ENCODE results near the gene CLTRN. TPM values are rescaled to one million over a fixed set of nuclear protein-coding genes. Genes with fewer than 3 reads are reported as not detected.
A peak's percentile ranks its signal among the peaks of the same experiment; 100 is the strongest.
"Not testable (repeated sequence)": the region's sequence is repeated elsewhere in the genome, so short reads cannot be mapped to it uniquely, and the experiment has no call there.

The CLTRN gene, protein sequence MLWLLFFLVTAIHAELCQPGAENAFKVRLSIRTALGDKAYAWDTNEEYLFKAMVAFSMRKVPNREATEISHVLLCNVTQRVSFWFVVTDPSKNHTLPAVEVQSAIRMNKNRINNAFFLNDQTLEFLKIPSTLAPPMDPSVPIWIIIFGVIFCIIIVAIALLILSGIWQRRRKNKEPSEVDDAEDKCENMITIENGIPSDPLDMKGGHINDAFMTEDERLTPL
- 10 to 100 TPM; 17.3 to 27.3 (median 24.1) TPM for polyA plus RNA-seq (ENCODE audit: insufficient read length in 4 of 4)

DNA sequence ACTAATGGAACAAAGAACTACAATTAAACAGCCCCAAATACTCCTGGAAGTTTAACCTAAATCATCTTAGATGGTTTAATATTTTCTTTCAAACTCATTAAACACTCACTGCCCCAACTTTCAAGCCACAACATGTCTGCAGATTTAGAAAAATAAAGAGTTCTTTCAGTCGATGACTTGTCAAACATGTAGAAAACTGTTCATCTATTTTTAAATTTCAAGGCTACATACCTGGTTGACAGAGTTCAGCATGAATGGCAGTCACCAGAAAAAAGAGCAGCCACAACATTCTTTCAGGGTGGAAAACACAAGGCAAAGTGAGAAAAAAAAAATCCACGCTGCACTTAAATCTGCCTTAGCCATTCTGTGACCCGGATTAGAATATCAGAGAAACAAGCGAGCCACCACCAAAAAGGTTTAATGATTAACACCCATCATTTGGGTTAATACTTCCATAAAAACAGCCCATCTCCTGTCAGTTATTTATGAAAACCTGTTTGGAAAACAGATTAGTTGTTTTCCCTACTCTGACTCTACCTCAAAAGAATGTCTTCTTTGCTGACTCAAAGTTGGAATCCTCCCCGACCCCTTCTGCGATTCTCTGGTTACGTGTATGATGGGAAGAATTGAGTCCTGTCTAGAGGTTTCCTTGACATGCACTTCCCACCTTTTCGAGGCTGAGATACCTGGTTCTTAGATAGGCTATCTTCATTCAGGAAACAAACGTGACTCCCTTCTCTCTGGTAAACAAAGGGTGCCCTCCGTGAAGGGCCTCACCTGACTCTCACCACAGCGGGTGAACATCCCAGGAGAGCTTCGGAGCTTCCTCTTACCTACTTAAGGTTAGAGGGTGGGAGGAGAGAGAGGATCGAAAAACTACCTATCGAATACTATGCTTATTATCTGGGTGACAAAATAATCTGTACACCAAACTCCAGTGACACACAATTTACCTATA lies at the start of gene CLTRN:
Gene CLTRN, minus strand, starts transcription at position 319 of the 958 bp plus-strand sequence. Its CDS starts 30 bp downstream, at position 289.
- DNase-seq (ENCODE audit: low read depth in 4 of 4, low spot score in 3 of 4): no peak

DNA sequence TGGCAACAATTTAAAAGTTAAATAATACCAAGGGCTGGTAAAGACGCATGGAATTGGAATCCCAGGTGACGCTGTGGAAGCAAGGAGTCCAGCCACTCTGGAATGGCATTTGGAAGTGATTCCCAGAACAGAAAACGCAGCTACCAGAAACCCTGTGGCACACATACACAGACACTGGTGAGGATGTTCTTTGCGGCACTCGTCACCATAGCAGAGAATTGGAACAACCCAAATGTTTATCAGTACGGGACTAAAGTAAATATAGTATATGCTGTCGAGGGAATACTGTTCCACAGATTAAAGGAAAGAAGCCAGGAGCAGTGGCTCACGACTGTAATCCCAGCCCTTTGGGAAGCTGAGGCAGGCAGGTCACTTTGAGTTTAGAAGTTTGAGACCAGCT lies 39.7 kb upstream of the CLTRN start:
- not testable (repeated sequence) for DNase-seq (ENCODE audit: low read depth in 4 of 4, low spot score in 3 of 4)

DNA sequence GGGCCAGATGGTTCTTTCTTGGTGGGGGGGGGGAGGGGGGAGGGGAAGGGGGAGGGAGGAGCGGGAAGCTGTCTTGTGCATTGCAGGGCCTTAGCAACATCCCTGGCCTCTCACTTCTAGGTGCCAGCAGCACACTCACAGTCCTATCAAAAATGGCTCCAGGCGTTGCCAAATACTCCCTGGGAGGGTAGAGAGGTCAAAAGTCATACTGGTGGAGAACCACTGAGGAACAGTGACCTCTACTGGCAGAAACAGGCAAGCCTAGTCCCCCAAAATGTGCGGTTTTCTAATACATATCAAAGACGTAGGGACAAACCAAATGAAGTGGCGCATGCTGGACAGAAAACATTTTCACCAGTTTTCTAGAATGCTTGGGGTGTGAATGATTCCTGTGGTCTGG lies 39.2 kb upstream of the CLTRN start:
- not testable (repeated sequence) for DNase-seq (ENCODE audit: low read depth in 4 of 4, low spot score in 3 of 4)

DNA sequence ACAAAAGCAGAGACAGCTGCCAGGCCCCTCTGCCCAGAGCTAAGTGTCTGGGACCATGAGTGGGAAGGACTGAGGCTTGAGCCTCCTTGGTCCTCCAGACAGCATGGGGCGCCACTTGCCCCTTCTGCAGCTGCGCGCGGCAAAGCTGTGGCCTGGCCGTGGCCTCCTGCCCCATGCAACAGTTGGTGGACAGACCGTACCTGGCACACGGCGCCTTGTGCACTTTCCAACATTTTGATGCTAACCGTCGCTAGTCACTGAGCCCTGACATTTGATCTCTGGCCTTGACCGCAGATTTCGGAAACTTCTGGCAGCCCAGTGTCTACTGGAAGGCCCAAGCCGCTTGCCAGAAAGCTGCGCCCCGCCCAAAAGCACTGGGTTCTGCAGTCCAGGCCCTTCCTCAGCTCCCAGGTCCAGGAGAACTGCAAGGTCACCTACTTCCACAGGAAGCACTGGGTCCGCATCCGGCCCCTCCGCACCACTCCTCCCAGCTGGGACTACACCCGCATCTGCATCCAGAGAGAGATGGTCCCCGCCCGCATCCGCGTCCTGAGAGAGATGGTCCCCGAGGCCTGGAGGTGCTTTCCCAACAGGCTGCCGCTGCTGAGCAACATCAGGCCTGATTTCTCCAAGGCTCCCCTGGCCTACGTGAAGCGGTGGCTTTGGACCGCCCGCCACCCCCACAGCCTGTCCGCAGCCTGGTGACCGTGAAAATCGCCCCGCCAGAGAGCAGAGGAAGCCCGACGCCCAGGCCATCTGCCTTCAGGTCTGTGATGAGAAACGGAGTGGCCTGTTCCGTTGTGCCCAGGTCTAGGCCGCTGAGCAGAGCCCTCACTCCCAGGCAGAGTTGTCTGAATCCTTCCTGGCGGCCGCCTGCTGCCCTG lies 38.1 kb upstream of the CLTRN start:
- DNase-seq (ENCODE audit: low read depth in 4 of 4, low spot score in 3 of 4): no peak

DNA sequence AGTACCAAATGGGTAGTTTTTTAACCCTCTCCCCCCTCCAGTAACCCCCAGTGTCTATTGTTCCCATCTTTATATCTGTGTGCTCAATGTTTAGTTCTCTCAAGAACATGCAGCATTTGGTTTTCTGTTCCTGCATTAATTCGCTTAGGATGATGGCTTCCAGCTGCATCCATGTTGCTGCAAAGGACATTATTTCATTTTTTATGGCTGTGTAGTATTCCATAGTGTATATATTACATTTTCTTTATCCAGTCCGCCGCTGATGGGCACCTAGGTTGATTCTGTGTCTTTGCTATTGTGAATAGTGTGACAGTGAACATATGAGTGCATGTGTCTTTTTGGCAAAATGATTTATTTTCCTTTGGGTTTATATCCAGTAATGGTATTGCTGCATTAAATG lies 31.9 kb upstream of the CLTRN start:
- DNase-seq (ENCODE audit: low read depth in 4 of 4, low spot score in 3 of 4): no peak

DNA sequence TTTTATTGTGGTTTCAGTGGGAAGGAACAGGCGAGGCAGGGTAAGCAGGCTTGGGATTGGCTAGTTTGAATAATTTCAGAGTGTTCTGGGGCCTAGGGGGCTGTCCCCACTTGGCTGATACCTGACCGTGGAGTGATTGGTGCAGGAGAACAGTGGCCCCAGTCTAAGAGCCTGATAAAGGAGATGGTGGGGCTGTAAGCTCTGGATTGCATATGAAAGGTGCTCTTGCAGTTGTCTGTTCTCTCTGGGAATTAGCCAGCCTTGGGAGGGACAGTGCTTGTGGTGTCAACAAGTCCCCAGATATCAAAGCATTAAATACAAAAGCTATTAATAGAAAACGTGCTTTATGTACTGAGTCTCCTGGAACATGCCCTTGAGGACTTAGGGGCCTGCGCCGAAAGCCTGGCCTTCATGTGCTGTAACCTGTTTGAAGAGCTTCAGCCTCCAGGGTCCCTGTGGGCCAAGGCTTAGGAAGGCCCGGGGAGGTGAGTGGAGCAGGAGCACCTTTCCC lies 30.4 kb upstream of the CLTRN start:
- DNase-seq (ENCODE audit: low read depth in 4 of 4, low spot score in 3 of 4): no peak

DNA sequence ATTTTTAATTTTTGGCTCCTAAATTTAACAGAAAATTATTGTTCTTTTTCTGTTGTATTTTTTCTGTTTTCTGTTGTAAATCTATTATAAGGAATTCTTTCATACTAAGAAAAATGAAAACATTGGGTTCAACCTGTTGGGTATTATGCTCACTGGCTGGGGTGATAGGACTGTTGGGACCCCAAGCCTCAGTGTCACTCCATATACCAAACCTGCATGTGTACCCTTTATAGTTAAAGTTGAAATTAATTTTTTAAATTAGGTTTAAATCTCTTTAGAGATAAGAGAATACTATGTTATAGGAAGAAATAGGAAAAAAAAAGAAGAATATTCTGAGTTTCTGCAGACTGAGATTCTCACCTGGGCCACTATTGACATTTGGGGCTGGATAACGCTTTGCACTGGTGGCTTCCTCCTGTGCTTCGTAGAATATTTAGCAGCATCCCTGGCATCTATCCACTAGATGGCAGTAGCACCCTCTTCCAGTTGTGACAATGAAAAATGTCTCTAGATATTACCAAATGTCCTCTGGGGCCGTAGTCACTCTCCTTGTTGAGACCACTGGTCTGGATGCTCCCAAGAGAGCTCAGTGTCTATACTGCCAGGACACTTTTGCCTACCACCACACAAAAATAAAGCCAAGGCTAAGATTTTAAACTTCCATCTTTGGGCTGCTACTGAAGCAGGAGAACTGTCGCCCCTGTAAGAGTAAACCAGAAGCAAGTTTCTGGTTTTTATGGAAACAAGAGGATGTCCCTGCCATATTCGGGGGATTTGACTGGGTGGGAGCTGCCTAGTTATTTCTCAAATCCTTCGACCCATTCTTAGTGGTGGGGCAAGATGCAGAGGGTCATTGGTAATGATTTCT lies 22.4 kb upstream of the CLTRN start:
- DNase-seq (ENCODE audit: low read depth in 4 of 4, low spot score in 3 of 4): peak in 1 of 4 donors; percentile 14

DNA sequence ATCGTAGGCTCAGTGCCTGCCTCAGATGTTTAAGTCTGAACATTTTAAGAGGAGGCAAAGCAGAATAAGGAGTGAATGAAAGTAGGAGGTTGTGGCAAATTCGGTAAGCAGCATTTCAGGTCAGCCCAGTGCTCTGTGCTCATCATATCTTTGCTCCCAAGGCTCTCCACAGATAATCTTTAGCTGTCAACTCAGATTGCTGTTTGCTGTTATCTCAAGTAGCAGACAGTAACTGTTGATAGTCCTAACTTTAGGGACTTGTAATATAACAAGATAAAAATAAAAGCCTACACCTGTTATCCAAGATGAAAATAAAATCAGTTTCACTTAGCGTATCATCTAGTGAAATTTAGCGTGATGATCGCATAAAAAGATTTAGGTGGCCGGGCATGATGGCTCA lies 18.6 kb upstream of the CLTRN start:
- DNase-seq (ENCODE audit: low read depth in 4 of 4, low spot score in 3 of 4): no peak

DNA sequence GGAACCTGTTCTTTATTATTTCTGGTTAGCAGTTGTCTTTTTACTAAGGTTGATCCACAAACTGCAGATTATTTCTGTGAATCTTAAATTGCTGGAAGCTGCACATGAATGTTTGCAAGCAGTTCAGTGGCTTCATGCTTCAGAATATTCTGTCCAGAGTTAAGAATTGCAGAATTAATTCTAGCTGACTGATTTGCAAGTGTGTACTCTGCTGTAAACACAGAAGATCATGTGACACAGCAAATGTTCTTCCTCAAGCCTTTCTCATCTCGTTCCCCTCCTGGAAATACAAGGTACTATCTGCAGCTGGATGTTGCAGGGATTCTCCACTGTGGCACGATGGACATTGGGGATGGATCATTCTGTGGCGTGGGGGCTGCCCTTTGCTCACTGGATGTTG lies 16.8 kb upstream of the CLTRN start:
- no peak for DNase-seq (ENCODE audit: low read depth in 4 of 4, low spot score in 3 of 4)

DNA sequence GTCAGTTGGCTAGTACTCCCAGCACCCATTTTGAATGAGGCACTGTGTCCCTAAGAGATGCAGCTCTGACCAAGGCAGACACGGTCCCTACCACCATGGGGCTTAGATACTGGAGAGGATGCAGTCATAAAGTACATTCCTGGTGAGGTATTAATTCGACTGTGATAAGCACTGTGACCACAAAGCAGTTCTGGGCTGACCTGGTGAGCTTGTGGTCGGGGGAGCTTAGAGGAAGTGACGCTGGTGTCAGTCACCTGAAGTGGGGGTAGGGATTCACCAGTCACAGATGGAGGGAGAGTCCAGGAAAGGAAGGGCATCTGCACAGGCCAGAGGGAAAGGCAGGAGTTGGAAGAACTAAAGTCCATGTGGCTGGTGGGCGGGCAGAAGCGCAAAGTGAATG lies 15.8 kb upstream of the CLTRN start:
- no peak for DNase-seq (ENCODE audit: low read depth in 4 of 4, low spot score in 3 of 4)

DNA sequence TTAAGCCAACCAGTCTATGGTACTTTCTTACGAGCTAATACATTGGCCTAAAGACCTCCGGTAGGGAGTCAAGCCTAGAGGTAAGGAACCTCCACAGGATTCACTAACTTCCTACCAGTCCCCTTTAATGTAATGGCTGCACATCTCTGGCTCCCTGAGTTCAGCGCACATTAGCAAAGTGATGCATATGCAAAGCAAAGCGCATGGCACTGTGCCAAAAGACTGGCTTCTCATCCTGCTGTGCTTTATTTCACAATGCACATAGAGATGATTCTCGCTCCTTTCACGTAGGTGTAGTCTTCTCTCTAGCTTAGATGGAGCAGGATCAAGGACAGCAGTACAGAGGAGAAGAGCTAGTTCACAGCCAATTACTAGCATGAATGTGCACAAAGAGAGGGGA lies 14.6 kb upstream of the CLTRN start:
- no peak for DNase-seq (ENCODE audit: low read depth in 4 of 4, low spot score in 3 of 4)

DNA sequence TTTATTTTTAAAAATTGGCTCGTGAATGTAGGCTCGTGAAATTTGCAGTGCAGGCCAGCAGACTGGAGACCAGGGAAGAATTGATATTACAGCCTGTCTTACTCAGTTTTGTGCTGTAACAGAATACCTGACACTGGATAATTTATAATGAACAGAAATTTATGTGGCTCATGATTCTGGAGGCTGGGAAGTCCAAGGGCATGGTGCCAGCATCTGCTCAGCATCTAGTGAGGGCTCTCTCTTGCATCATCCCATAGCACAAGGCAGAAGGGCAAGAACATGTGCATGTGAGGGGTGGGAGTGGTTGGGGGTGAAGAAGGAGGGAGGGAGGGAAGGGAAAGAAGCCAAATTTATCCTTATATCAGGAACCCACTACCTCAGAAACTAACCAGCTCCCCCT lies 13.7 kb upstream of the CLTRN start:
- DNase-seq (ENCODE audit: low read depth in 4 of 4, low spot score in 3 of 4): no peak

DNA sequence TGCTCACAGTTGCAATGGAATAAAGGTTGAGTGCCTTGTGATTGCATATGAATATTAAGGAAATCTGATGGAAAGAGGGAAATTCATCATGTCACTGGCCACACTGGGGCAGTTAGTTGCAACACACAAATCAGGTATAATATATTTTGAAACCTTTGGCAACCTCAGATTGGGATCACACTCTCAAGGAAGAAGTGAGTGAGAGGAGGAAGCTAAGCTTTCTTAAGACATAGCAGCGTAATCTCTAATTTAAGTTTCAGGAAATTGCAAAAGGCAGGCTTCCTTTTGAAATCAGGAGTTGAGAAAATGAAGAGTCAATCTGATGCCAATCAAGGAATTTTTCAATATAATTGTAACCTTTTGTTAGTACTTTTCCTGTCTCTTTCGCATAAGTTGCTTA lies 12.3 kb upstream of the CLTRN start:
- DNase-seq (ENCODE audit: low read depth in 4 of 4, low spot score in 3 of 4): no peak

DNA sequence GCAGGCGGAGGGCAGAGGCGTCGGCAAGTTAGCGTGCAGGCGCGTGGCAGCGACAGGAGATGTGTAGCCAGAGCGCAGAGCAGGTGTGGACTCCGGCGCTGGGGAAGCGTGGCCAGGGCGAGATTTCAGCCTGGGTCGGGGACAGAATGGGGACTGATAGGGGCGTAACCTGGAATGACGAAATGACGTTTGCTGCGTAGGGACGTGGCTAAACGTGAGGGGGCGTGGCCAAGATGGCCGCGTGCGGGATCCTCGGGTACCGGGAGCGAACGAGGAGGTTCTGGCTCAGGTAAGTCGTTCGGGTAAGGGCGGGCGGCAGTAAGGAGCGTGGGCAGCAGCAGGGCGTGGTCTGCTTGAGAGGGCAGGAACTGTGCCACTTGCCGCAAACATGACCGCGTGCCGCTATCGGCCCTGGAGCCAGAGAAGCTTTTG lies 10.9 kb upstream of the CLTRN start:
- peak in 2 of 4 donors; percentile 49 to 85 for DNase-seq (ENCODE audit: low read depth in 4 of 4, low spot score in 3 of 4)

DNA sequence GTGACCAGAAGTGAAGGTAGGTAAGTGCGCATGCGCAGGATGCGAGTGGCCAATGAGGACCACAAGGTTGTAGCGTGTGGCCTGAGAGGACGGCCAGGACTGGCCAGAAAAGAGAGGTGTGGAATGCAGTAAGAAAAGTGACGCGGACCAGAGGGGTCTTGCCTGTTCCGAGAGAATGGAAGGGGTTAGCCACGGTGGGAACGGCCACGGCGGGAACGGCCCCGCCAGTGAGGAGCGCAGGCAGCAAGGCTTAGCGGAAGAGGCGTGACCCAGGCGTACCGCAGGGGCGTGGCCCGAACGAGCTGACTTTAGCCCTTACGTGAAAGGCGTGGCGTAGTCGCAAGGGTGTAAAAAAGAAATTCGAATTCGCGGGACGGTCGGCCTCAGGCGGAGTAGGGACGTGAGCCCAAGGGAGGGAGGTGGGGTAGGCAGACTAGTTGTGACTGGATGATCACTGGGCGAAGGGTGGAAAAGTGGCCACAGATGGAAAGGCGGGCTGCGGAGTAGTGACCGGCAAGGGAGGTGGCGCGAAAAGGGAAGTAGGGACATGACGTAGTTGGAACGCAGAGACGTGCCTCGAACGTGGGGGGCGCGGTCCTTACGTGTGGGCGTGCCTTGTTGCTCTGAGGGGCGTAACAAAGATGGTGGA lies 10.4 kb upstream of the CLTRN start:
- peak; percentile 81 to 86 (median 84) for DNase-seq (ENCODE audit: low read depth in 4 of 4, low spot score in 3 of 4)

DNA sequence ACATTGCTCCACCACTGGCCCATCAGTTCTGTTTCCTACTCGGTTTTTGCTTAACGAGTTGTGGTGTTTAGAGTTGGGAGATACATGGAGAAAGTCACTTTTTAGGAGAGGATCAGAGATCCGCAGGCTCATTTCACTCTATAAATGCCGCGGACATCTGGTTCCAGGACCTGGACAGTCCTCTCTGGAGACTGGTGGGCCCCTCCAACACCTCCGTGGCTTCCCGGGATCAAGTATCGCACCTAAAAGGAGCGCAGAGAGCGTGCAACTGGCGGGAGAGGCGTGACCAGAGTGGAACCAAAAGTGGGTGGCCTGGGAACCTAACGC lies 9.9 kb upstream of the CLTRN start:
- no peak for DNase-seq (ENCODE audit: low read depth in 4 of 4, low spot score in 3 of 4)

DNA sequence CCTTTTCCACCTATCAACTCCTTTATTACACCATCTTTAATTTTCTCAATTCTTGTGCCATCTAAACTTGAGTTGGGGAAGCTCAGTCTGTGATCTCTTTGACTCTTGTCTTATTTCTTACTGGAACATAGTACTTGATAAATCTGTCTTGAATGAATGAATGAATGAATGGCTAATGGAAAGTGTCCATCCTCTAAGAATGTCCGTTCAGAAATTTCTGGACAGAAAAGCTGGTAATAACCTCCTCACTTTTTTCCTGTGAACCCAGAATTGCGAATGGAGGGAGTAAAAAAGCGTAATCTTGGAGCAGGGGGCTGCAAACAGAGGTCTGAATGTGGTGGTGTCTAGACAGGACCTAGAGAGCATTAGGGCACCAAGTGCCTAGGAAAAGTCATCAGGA lies 9.4 kb upstream of the CLTRN start:
- DNase-seq (ENCODE audit: low read depth in 4 of 4, low spot score in 3 of 4): no peak

DNA sequence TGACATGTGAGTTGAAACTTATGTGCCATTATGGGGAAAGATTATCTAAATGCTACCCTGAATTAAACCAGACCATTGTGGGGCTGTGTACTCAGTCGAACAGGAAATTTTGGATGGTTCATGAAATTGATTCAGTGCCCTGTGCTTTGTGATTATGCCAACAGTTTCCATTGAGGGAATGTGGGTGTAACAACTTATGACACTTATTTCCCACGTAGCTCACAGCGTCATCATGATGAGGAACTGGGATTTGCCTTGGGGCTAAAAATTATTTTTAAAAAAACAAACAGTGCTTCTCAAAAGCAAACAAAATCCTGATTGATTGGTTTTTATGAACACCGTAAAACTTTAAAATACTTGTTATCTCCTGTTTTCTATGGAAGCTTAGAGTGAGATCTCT lies 8.3 kb upstream of the CLTRN start:
- DNase-seq (ENCODE audit: low read depth in 4 of 4, low spot score in 3 of 4): no peak

DNA sequence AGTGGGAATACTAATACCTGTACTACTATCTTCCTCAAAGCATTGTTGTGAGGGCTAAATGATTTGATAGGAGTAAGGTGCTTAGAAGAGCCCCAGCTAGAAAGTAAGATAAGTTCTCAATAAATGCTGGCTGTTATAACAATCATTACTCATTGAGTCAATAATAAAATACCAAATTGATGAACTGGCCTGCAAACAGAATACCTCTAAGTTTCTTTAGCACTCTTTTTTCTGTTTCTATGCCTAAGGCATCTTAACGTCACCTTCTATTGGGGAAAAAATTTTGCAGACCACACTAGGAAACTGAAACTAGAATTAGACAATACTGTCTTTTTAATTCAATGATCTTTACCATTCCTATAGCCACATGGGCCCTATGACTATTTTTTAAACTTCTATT lies 1.2 kb downstream of the CLTRN start:
- DNase-seq (ENCODE audit: low read depth in 4 of 4, low spot score in 3 of 4): no peak
